ENCODE results near the gene MAP3K20.
"Not testable (repeated sequence)": the region's sequence is repeated elsewhere in the genome, so short reads cannot be mapped to it uniquely, and the experiment has no call there.

MAP3K20 gene

GRCh38 chr2:173271135-173271534 lies 195.5 kb downstream of the MAP3K20 start:
- no peak for TF ChIP-seq ZNF274 (IDR thresholded peaks at IDR 0.05; ENCODE audit: low read depth, low read length)
- no peak overlapping the region for H3K4me3 ChIP-seq (ENCODE audit: low read length)

- no peak overlapping the region for H3K4me3 ChIP-seq (ENCODE audit: low read length)
- TF ChIP-seq ZNF274 (IDR thresholded peaks at IDR 0.05; ENCODE audit: low read depth, low read length), result no peak
These were observed 196.2 kb downstream of the MAP3K20 start for GRCh38 chr2:173271825-173272224.

GRCh38 chr2:173272849-173273248 lies 197.2 kb downstream of the MAP3K20 start:
- H3K4me3 ChIP-seq (ENCODE audit: low read length), result no peak overlapping the region
- TF ChIP-seq ZNF274 (IDR thresholded peaks at IDR 0.05; ENCODE audit: low read depth, low read length), result no peak

GRCh38 chr2:173278794-173279526 lies 203.3 kb downstream of the MAP3K20 start:
- no peak for TF ChIP-seq ZNF274 (IDR thresholded peaks at IDR 0.05; ENCODE audit: low read depth, low read length)
- no peak overlapping the region for H3K4me3 ChIP-seq (ENCODE audit: low read length)

GRCh38 chr2:173279527-173279868 lies 203.9 kb downstream of the MAP3K20 start:
- no peak for TF ChIP-seq ZNF274 (IDR thresholded peaks at IDR 0.05; ENCODE audit: low read depth, low read length)
- no peak overlapping the region for H3K4me3 ChIP-seq (ENCODE audit: low read length)

GRCh38 chr2:173280853-173281252 lies 205.2 kb downstream of the MAP3K20 start:
- TF ChIP-seq ZNF274 (IDR thresholded peaks at IDR 0.05; ENCODE audit: low read depth, low read length), result no peak
- no peak overlapping the region for H3K4me3 ChIP-seq (ENCODE audit: low read length)

- not testable (repeated sequence) for H3K4me3 ChIP-seq (ENCODE audit: low read length)
These were observed 206.3 kb downstream of the MAP3K20 start for GRCh38 chr2:173281898-173282297.

GRCh38 chr2:173282795-173283545 lies 207.3 kb downstream of the MAP3K20 start:
- no peak overlapping the region for H3K4me3 ChIP-seq (ENCODE audit: low read length)
- no peak for TF ChIP-seq ZNF274 (IDR thresholded peaks at IDR 0.05; ENCODE audit: low read depth, low read length)

- H3K4me3 ChIP-seq (ENCODE audit: low read length), result no peak overlapping the region
- TF ChIP-seq ZNF274 (IDR thresholded peaks at IDR 0.05; ENCODE audit: low read depth, low read length), result no peak
These were observed 210.6 kb downstream of the MAP3K20 start for GRCh38 chr2:173286153-173286809.

GRCh38 chr2:173287594-173287993 lies 211.9 kb downstream of the MAP3K20 start:
- no peak for TF ChIP-seq ZNF274 (IDR thresholded peaks at IDR 0.05; ENCODE audit: low read depth, low read length)
- no peak overlapping the region for H3K4me3 ChIP-seq (ENCODE audit: low read length)

- H3K4me3 ChIP-seq (ENCODE audit: low read length), result no peak overlapping the region
- TF ChIP-seq ZNF274 (IDR thresholded peaks at IDR 0.05; ENCODE audit: low read depth, low read length), result no peak
These were observed 212.9 kb downstream of the MAP3K20 start for GRCh38 chr2:173288561-173288960.

GRCh38 chr2:173290046-173290445 lies 214.4 kb downstream of the MAP3K20 start:
- no peak for TF ChIP-seq ZNF274 (IDR thresholded peaks at IDR 0.05; ENCODE audit: low read depth, low read length)
- no peak overlapping the region for H3K4me3 ChIP-seq (ENCODE audit: low read length)

GRCh38 chr2:173290518-173290917 lies 214.9 kb downstream of the MAP3K20 start:
- H3K4me3 ChIP-seq (ENCODE audit: low read length), result no peak overlapping the region
- TF ChIP-seq ZNF274 (IDR thresholded peaks at IDR 0.05; ENCODE audit: low read depth, low read length), result no peak

GRCh38 chr2:173291412-173291811 lies 215.8 kb downstream of the MAP3K20 start:
- TF ChIP-seq ZNF274 (IDR thresholded peaks at IDR 0.05; ENCODE audit: low read depth, low read length), result no peak
- no peak overlapping the region for H3K4me3 ChIP-seq (ENCODE audit: low read length)

- no peak for TF ChIP-seq ZNF274 (IDR thresholded peaks at IDR 0.05; ENCODE audit: low read depth, low read length)
- H3K4me3 ChIP-seq (ENCODE audit: low read length), result no peak overlapping the region
These were observed 220.6 kb downstream of the MAP3K20 start for GRCh38 chr2:173296235-173296634.
